GM12801 (cell line): Measurements from ENCODE around the gene STON1.

Experiments
- TF ChIP-seq, protein P1 (sequence below): IDR thresholded peaks from one replicate; pipeline ENCODE4 v1.5.1; 2011; ENCODE audit warnings: control low read depth; ENCODE audit not compliant: insufficient read length; ENCODE audit errors: extremely low read depth

Gene STON1

DNA sequence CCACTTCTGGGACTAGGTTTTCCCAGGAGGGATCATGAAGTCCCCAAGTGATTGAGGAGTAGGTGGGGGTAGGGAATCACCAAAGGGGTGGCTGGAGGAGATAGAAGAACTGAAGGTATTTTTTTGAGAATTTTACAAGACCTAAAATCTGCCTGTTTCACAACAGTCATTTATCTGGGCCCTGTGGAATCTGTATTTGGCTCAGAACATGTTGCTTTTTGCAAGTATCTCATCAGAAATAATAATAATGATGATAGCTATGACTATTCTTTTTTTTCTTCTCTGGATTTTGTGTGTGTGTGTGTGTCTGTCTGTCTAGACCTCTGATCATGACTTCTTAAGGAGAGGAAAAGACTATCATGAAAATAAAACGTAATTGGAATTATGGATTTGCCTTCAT, 13.9 kb downstream of the STON1 start:
- TF ChIP-seq, protein P1, sequence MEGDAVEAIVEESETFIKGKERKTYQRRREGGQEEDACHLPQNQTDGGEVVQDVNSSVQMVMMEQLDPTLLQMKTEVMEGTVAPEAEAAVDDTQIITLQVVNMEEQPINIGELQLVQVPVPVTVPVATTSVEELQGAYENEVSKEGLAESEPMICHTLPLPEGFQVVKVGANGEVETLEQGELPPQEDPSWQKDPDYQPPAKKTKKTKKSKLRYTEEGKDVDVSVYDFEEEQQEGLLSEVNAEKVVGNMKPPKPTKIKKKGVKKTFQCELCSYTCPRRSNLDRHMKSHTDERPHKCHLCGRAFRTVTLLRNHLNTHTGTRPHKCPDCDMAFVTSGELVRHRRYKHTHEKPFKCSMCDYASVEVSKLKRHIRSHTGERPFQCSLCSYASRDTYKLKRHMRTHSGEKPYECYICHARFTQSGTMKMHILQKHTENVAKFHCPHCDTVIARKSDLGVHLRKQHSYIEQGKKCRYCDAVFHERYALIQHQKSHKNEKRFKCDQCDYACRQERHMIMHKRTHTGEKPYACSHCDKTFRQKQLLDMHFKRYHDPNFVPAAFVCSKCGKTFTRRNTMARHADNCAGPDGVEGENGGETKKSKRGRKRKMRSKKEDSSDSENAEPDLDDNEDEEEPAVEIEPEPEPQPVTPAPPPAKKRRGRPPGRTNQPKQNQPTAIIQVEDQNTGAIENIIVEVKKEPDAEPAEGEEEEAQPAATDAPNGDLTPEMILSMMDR: no peak

DNA sequence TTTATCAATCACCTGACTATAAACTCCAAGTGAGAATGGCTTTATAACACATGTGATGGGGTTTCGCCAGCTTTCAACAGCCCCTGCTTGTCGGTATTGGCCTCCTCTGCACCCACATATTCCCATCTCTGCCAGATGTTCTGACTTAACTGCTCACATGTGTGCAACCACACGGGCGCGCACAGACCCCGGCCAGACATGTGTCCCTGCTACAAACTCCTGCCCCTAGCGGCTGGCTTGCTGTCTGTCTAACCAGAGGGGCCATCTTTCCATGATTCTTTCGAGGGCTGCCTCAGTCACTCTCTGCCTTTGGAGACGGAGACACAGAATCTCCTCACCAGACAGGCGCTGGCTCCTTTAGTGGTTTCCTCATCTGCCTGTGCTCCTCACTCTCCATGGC, 15.3 kb downstream of the STON1 start:
- TF ChIP-seq, protein P1: no peak

DNA sequence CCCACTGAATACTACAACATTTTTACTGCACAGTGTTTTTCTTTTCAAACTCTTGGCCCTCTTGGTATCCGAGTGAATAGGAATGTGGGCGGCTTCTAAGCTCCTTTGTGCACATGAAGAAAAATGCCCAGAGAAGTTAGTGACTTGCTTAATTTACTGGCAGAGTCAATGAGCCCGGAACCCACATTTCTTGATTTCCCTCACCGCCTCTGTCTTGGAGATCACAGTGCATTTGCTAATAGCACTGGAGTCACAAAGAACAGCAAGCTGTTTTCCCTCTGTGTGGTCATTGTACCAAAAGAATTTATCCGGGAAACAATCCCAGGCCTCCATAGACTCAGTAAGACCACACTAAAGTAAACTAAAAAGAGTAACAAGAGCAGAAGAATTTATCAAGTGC, 18.9 kb downstream of the STON1 start:
- TF ChIP-seq, protein P1: no peak

DNA sequence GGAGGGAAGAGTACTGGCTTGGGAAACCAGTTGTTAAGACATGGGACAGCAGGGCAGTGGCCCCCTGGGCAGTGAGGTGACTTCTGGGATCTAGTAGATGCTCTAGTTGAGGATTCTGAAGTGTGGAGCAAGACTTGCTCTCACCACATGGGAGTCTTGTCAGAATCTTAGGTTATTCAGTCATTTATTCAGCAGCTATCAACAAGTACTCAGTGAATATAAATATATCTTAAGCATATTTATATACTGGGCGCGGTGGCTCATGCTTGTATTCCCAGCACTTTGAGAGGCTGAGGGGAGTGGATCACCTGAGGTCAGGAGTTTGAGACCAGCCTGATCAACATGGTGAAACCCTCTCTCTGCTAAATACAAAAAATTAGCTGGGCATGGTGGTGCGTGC, 20.0 kb downstream of the STON1 start:
- TF ChIP-seq, protein P1: no peak

DNA sequence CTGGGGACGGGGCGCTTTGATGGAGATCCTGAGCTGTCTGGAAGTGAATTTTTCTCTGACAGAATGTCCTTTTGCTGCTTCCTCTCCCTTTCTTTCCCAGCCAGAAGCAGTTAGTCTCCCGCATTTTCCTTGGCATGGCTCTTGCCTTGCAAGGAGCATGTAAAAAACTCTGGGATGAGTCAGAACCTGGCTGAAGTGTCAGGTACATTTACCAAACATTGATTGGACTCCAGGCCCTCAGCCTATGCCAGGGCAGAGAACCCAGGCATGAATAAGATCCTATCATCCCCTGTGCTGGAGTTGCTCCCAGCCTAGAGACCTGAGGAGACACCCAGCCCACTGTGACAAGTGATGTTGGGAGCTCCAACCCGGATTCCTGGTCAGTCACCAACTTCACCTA, 21.6 kb downstream of the STON1 start:
- TF ChIP-seq, protein P1: no peak

DNA sequence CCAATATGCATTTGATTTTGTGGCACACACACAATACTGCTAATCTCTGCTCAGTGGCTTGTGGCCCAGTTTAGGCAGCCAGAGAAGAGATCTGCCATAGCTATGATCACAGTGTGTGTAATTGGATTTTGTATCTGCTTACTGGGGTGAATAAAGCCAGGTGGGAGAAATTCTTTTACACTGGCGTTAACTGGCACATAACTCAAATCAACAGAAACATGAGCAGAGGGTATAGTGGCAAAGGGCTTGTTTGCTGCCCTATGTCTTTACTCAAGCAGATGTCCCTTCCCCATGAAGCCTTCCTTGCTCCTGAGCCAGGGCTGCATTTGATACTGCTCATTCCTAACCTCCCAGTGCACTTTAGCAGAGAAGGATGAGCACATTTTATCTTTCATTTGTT, 28.5 kb downstream of the STON1 start:
- TF ChIP-seq, protein P1: no peak

DNA sequence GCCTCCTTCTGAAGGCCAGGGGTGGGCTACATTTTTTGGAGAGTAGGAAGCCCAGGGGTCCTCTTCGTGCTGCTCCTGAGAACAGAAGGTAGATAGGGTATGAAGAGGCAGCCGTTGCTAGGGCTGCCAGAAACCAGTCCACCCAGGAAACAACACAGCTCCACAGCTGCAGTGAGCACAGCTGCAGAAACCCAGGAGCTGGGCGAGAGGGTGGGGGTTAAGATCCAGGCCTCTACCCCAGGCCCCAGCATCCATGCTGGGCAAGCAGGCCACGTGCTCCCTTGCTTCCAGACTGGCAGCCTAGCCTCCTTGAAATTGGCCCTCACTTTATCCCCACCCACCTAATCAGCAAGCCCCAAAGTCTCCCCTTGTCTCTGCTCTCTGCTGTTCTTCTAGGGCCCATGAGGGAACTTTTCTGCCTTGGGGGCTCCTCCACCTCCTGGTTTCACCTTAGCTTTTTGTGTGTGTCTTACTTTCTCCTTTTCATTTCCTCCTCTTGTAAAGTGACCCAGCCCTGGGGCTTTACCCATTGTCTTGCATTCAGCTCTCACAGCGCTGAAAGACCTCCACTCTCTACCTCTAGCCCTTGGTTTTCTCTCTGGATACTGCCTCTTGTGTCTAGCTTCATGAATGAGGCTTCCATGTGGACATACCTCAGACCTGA, 30.7 kb downstream of the STON1 start:
- TF ChIP-seq, protein P1: no peak
